Prostate gland (tissue), 2 donors: Measurements from ENCODE around the gene FEM1A.

Source experiments
- POLR2AphosphoS5 ChIP-seq: sonication (generic); formaldehyde crosslinking; IDR thresholded peaks from one replicate; pipeline ENCODE4 v1.6.1; 2017; ENCODE audit warnings: antibody characterized with exemption
- TF ChIP-seq, protein P1 (sequence below), 4 experiments: fragments of 200-600 bp in 2 of 4; fragments of 450-650 bp in 2 of 4; sonication (generic) in 2 of 4; IDR thresholded peaks; 1 replicate in 3 of 4; 2 replicates in 1 of 4; pipeline ENCODE4 v1.5.1; 2016 to 2019; ENCODE audit warnings: antibody characterized with exemption in 4 of 4, mild to moderate bottlenecking in 2 of 4, moderate library complexity in 2 of 4

DNA sequence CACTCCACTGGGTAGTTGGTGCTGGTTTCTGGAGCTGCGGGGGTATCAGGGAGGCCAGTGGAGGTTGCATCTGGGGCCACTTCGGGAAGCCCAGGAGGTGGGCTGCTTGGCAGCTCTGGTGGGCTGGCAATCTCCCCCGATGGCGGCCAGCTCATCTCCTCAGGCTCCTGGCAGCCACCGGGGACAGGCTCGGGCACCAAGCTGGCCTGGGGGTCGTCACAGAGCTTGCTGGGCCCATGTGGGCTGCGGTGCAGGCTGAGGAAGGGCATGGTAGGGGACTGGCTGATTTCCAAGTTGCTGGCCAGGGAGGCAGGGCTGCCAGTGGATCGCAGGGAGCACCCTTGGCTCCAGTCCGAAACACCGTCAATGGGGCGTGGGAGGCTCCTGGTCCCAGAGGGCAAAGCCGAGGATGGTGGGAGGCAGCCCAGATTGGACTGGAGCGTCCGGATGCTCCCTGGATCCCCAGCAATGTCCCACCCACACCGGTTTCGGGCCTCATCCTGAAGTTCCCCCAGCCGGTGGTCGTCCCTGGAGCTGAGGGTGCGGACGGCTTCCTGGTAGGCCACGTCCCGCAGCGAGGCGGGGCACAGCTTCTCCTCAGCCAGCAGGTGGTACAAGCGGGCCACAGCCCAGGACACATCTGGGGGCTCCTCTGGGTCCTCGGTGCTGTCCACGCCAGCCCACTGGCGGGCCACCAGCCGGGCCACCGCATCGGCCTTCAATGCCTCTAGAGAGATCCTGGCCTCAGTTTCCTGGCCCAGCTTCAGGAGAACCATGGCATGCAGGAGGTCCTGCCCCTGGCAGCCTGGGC is 26.1 kb downstream of the FEM1A start:
- no peak for TF ChIP-seq POLR2AphosphoS5
- TF ChIP-seq, protein P1, sequence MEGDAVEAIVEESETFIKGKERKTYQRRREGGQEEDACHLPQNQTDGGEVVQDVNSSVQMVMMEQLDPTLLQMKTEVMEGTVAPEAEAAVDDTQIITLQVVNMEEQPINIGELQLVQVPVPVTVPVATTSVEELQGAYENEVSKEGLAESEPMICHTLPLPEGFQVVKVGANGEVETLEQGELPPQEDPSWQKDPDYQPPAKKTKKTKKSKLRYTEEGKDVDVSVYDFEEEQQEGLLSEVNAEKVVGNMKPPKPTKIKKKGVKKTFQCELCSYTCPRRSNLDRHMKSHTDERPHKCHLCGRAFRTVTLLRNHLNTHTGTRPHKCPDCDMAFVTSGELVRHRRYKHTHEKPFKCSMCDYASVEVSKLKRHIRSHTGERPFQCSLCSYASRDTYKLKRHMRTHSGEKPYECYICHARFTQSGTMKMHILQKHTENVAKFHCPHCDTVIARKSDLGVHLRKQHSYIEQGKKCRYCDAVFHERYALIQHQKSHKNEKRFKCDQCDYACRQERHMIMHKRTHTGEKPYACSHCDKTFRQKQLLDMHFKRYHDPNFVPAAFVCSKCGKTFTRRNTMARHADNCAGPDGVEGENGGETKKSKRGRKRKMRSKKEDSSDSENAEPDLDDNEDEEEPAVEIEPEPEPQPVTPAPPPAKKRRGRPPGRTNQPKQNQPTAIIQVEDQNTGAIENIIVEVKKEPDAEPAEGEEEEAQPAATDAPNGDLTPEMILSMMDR (IDR thresholded peaks at IDR 0.05), result no peak
